MG63 (cell line): ENCODE measurements around the gene PREX1. TPM values are rescaled to one million over a fixed set of nuclear protein-coding genes. Genes with fewer than 3 reads are reported as not detected.
A peak's percentile ranks its signal among the peaks of the same experiment; 100 is the strongest.
"Not testable (repeated sequence)": the region's sequence is repeated elsewhere in the genome, so short reads cannot be mapped to it uniquely, and the experiment has no call there.

Source experiments
- DNase-seq: peaks from one replicate; pipeline ENCODE4 v3.0.0-alpha.2; 2020
- H3K27me3 ChIP-seq: fragments of 250-450 bp; sonication (Bioruptor Pico); 2 replicates; pipeline ENCODE4 v1.5.1; 2020; ENCODE audit warnings: mild to moderate bottlenecking, moderate library complexity
- H3K36me3 ChIP-seq: fragments of 250-450 bp; sonication (Bioruptor Pico); 2 replicates; pipeline ENCODE4 v1.5.1; 2020; ENCODE audit warnings: mild to moderate bottlenecking, moderate library complexity
- H3K4me3 ChIP-seq: fragments of 250-450 bp; sonication (Bioruptor Pico); 2 replicates; pipeline ENCODE4 v1.5.1; 2020; ENCODE audit warnings: mild to moderate bottlenecking, moderate library complexity
- H3K9me3 ChIP-seq: fragments of 250-450 bp; sonication (Bioruptor Pico); 2 replicates; pipeline ENCODE4 v1.5.1; 2020; ENCODE audit warnings: mild to moderate bottlenecking, moderate library complexity
- total RNA-seq: library from RNA; depleted of rRNA; stranded (reverse); fragments of >200 nt; shearing (Covaris generic); gene quantifications from 2 replicates; pipeline ENCODE4 v1.2.3, GENCODE V29; 2014; ENCODE audit warnings: low replicate concordance

Gene PREX1
- total RNA-seq, 1 experiment from 2014 or later = 5.8 TPM

GRCh38 chr20:48763216-48763914 lies 64.4 kb downstream of the PREX1 start:
- Histone ChIP-seq H3K27me3 (no peaks in the 10 kb centered on the region), H3K9me3 (no peaks in the 10 kb centered on the region), H3K4me3 (no peak overlapping the region), H3K36me3 (no peaks in the 10 kb centered on the region)
- no peak for DNase-seq

- no peaks in the 10 kb centered on the region for H3K9me3 ChIP-seq
- no peaks in the 10 kb centered on the region for H3K36me3 ChIP-seq
- H3K4me3 ChIP-seq = no peak overlapping the region
- no peak for DNase-seq
- H3K27me3 ChIP-seq = no peaks in the 10 kb centered on the region
Measured at GRCh38 chr20:48761874-48762273, 65.9 kb downstream of the PREX1 start.

DNA sequence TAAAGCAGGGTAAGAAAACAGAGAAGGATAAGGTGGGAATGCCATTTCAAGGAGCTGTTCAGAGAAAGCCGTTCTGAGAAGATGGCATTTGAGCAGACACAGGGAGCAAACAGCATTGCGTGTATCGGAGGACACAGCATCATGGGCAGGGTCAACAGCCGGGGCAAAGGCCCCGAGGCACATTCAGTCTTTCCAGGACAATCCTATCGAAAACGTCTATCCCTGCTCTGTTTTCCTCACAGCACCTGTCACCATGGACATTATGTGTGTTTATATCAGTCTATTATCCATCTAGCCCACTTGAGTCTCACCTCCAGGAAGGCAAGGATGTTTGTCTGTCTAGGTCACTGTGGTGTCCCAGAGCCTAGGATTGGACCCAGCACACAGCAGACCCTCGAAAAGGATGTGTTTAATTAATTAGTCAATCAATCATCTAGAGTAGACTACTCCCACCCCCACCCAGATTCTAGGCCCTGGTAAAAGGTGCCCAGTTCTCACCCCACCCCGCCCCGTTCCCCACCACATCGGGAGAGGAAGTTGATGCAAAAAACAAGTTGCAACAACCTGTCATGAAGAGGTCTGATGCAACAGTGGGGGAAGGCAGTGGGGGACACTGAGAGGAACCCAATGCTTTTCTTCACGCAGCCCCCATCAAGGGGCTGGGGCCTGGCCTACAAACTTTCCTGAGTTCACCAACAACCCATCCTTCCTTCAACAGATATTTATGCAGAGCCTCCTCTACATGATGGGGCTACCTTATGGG lies 66.6 kb downstream of the PREX1 start:
- no peaks in the 10 kb centered on the region for H3K36me3 ChIP-seq
- H3K4me3 ChIP-seq = no peak overlapping the region
- H3K27me3 ChIP-seq = no peaks in the 10 kb centered on the region
- no peaks in the 10 kb centered on the region for H3K9me3 ChIP-seq
- no peak for DNase-seq

GRCh38 chr20:48760403-48760983 lies 67.3 kb downstream of the PREX1 start:
- Histone ChIP-seq H3K9me3 (no peaks in the 10 kb centered on the region), H3K4me3 (no peak overlapping the region), H3K27me3 (no peaks in the 10 kb centered on the region), H3K36me3 (no peaks in the 10 kb centered on the region)
- peak; percentile 39 for DNase-seq

DNA sequence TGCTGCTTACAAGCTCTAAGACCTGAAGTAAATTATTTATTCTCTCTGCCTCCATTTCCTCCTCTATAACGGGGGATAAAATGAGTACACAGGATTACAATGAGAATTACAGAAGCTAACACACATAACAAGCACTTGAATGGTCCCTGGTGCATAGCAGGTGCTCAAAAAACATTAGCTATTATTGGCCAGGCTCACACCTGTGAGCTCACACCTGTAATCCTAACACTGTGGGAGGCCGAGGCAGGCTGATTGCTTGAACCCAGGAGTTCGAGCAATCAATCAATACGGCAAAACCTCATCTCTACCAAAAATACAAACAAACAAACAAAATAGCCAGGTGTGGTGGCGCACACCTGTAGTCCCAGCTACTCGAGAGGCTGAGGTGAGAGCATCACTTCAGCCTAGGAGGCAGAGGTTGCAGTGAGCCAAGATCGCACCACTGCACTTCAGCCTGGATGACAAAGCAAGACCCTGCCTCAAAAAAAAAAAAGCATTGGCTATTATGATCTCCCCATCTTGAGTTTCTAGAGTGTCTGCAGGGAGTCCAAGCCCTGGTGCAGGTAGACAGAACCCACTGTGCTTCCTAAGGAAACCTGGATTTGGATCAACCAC lies 68.1 kb downstream of the PREX1 start:
- Histone ChIP-seq H3K27me3 (no peaks in the 10 kb centered on the region), H3K9me3 (no peaks in the 10 kb centered on the region), H3K36me3 (no peaks in the 10 kb centered on the region), H3K4me3 (no peak overlapping the region)
- DNase-seq = no peak

GRCh38 chr20:48758206-48758820 lies 69.5 kb downstream of the PREX1 start:
- Histone ChIP-seq H3K27me3 (no peaks in the 10 kb centered on the region), H3K36me3 (no peaks in the 10 kb centered on the region), H3K9me3 (no peaks in the 10 kb centered on the region), H3K4me3 (no peak overlapping the region)
- DNase-seq = no peak

DNA sequence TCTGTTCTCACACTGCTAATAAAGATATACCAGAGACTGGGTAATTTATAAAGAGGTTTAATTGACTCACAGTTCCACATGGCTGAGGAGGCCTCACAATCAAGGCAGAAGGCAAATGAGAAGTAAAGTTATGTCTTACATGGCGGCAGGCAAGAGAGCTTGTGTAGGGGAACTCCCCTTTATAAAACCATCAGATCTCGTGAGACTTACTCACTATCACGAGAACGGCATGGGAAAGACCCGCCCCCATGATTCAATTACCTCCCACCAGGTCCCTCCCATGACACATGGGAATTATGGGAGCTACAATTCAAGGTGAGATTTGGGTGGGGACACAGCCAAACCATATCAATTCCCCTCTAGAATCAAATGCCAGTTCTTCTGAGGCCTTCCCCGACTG lies 71.0 kb downstream of the PREX1 start:
- not testable (repeated sequence) for H3K9me3 ChIP-seq, DNase-seq, H3K4me3 ChIP-seq, H3K27me3 ChIP-seq, H3K36me3 ChIP-seq

DNA sequence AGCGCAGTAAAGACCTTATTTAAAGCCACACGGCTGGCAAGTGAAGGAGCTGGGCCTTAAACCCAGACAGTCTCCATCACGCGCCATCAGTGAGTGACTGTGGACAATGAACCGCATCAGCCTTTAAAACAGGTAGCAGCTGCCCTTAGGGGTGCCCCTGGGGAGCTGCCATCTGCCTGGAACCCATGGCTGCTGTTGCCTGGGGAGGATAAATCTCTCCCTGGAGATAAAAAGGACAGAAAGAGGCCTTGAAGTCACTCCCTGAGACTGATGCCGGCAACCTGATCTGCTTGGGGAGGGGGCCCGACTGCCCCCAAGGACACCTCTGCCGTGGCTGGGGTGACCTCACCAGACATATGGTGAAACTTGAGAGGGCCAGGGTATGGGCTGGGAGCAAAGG lies 73.5 kb downstream of the PREX1 start:
- DNase-seq = no peak
- H3K27me3 ChIP-seq = no peaks in the 10 kb centered on the region
- H3K36me3 ChIP-seq = no peaks in the 10 kb centered on the region
- H3K9me3 ChIP-seq = no peaks in the 10 kb centered on the region
- H3K4me3 ChIP-seq = no peak overlapping the region

DNA sequence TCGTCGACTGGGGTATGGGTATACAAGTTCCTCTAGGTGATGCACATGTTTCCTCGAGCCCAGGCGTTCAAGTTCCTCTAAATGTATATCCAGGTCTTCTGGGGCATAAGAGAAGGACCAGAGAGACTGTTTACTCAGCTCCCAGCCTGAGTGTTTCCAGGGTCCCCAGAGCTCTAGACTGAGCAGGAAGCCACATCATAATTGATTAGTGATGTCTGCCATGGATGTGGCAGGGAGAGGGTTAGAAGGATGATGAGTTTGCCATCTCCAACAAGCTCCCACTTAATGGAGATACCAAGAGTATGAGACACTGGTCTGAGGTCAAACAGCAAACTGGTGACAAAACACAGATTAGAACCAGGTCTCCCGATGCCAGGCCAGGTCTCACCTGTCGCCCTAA lies 74.8 kb downstream of the PREX1 start:
- Histone ChIP-seq H3K4me3 (no peak overlapping the region), H3K36me3 (no peaks in the 10 kb centered on the region), H3K9me3 (no peaks in the 10 kb centered on the region), H3K27me3 (no peaks in the 10 kb centered on the region)
- no peak for DNase-seq

DNA sequence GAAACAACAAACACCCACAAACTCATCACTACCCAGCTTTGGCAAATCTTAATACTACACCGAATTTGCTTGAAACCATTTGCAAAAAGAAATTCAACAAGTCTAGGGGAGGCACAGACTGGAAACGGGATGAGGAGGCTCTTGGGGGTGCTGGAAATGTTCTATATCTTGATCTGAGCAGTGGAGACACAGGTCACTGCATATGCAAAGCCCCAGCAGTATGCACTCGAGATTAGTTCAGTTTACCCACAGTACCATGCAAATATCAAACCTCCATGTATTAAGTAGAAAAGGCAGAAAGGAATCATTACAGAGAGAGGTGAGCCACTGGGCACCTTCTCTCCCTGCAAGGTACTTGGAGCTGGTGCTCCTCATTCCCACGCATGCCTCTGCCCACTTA lies 75.9 kb downstream of the PREX1 start:
- no peaks in the 10 kb centered on the region for H3K9me3 ChIP-seq
- H3K36me3 ChIP-seq = no peaks in the 10 kb centered on the region
- H3K4me3 ChIP-seq = no peak overlapping the region
- DNase-seq = no peak
- H3K27me3 ChIP-seq = no peaks in the 10 kb centered on the region

GRCh38 chr20:48750941-48751635 lies 76.7 kb downstream of the PREX1 start:
- DNase-seq = no peak
- Histone ChIP-seq H3K4me3 (no peak overlapping the region), H3K9me3 (no peaks in the 10 kb centered on the region), H3K27me3 (no peaks in the 10 kb centered on the region), H3K36me3 (no peaks in the 10 kb centered on the region)

DNA sequence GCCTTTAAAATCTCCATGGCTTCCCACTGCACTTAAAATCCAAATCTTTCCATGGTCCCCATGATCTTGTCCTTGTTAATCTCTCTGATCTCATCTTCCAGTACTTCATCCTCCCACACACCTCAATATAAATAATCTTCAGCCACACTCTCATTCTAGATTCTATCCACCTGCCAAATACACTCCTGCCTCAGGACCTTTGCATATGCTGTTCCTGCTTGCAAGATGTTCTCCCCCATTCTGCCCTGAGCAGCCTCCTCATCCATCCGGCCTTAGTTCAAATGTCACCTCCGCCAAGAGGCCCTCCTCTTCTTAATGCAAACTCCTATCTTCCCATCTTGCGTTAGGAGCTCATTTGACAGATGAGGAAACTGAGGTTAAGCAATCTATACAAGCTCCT lies 77.4 kb downstream of the PREX1 start:
- Histone ChIP-seq H3K36me3 (no peaks in the 10 kb centered on the region), H3K27me3 (no peaks in the 10 kb centered on the region), H3K4me3 (no peak overlapping the region), H3K9me3 (no peaks in the 10 kb centered on the region)
- DNase-seq = no peak

- Histone ChIP-seq H3K27me3 (no peaks in the 10 kb centered on the region), H3K36me3 (no peaks in the 10 kb centered on the region), H3K4me3 (no peak overlapping the region), H3K9me3 (no peaks in the 10 kb centered on the region)
- DNase-seq = no peak
Measured at GRCh38 chr20:48749437-48749836, 78.4 kb downstream of the PREX1 start.

GRCh38 chr20:48748556-48748955 lies 79.2 kb downstream of the PREX1 start:
- no peaks in the 10 kb centered on the region for H3K36me3 ChIP-seq
- no peak for DNase-seq

GRCh38 chr20:48747840-48748414 lies 79.9 kb downstream of the PREX1 start:
- Histone ChIP-seq H3K27me3 (no peaks in the 10 kb centered on the region), H3K36me3 (no peaks in the 10 kb centered on the region), H3K9me3 (no peaks in the 10 kb centered on the region), H3K4me3 (no peak overlapping the region)
- DNase-seq = no peak

More at GRCh38 chr20:48748556-48748955, 79.2 kb downstream of the PREX1 start:
- H3K9me3 ChIP-seq = no peaks in the 10 kb centered on the region
- H3K4me3 ChIP-seq = no peak overlapping the region
- no peaks in the 10 kb centered on the region for H3K27me3 ChIP-seq

DNA sequence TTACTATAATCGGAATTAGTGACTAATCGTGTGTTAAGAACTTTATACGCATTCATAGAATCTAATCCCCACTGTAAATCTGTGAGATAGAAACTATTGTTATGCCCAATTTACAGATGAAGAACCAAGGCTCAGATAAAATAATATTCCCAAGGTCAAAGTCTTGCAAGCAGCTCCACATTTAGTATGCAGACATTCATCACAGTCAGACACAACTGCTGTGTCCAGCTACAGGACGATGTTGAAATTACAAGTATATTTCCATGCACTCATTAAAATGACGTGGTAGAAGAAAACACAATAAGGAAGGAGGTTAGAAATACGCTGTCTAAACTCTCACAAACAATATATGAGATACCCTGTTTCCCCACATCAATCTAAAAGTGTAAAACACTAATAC lies 82.5 kb downstream of the PREX1 start:
- Histone ChIP-seq H3K36me3 (no peaks in the 10 kb centered on the region), H3K27me3 (no peaks in the 10 kb centered on the region), H3K4me3 (no peak overlapping the region), H3K9me3 (no peaks in the 10 kb centered on the region)
- DNase-seq = no peak
